Smooth muscle cell (in vitro differentiated cells): ENCODE measurements around the gene CEP70. TPM values are rescaled to one million over a fixed set of nuclear protein-coding genes. Genes with fewer than 3 reads are reported as not detected.
"Not testable (repeated sequence)": the region's sequence is repeated elsewhere in the genome, so short reads cannot be mapped to it uniquely, and the experiment has no call there.

Experiments
- DNase-seq: peaks from one replicate; lab custom pipeline; 2025; ENCODE audit not compliant: unreplicated experiment; lab: John Stamatoyannopoulos, UW
- H2AFZ ChIP-seq: fragments of 200-600 bp; sonication (generic); 2 replicates; pipeline ENCODE4 v1.6.0; 2016; ENCODE audit warnings: antibody characterized with exemption, low read depth, mild to moderate bottlenecking
- H3F3A ChIP-seq: fragments of 200-600 bp; sonication (generic); 2 replicates; pipeline ENCODE4 v1.6.0; 2017; ENCODE audit warnings: antibody characterized with exemption, low read depth
- H3K27ac ChIP-seq: fragments of 200-600 bp; sonication (generic); 2 replicates; pipeline ENCODE4 v1.5.1; 2016; ENCODE audit warnings: low read depth, mild to moderate bottlenecking
- H3K27me3 ChIP-seq: fragments of 200-600 bp; sonication (generic); 2 replicates; pipeline ENCODE4 v1.6.1; 2016; ENCODE audit warnings: low read depth, mild to moderate bottlenecking
- H3K36me3 ChIP-seq: fragments of 200-600 bp; sonication (generic); 2 replicates; pipeline ENCODE4 v1.5.1; 2016; ENCODE audit warnings: low read depth
- H3K4me1 ChIP-seq: fragments of 200-600 bp; sonication (generic); 2 replicates; pipeline ENCODE4 v1.5.1; 2016; ENCODE audit warnings: low read depth
- H3K4me2 ChIP-seq: fragments of 200-600 bp; sonication (generic); 2 replicates; pipeline ENCODE4 v1.6.0; 2016; ENCODE audit warnings: mild to moderate bottlenecking
- H3K4me3 ChIP-seq: fragments of 200-600 bp; sonication (generic); 2 replicates; pipeline ENCODE4 v1.5.1; 2016; ENCODE audit warnings: mild to moderate bottlenecking
- H3K79me2 ChIP-seq: fragments of 200-600 bp; sonication (generic); 2 replicates; pipeline ENCODE4 v1.6.0; 2016; ENCODE audit warnings: low read depth, mild to moderate bottlenecking
- H3K9ac ChIP-seq: fragments of 200-600 bp; sonication (generic); 2 replicates; pipeline ENCODE4 v1.6.0; 2016; ENCODE audit warnings: low read depth
- H3K9me3 ChIP-seq: fragments of 200-600 bp; sonication (generic); replicated peaks from 2 replicates; pipeline ENCODE4 v1.5.1; 2016; ENCODE audit warnings: low read depth
- H4K20me1 ChIP-seq: fragments of 200-600 bp; sonication (generic); 2 replicates; pipeline ENCODE4 v1.6.0; 2016; ENCODE audit warnings: low read depth
- WGBS: methylation state at CpG from one replicate; pipeline ENCODE4 v1.1.7; 2016; ENCODE audit warnings: low lambda C conversion rate; 5-methylcytosine and 5-hydroxymethylcytosine counted together
- polyA plus RNA-seq: library from polyadenylated mRNA; unstranded; fragments of >200 nt; fragmentation: Nextera tagmentation; extraction: Ambion mirVana; gene quantifications from 2 replicates; pipeline ENCODE4 v1.2.1, GENCODE V29; 2016
- total RNA-seq: library from RNA; depleted of rRNA; stranded (reverse); fragments of >200 nt; gene quantifications from 2 replicates; pipeline ENCODE4 v1.2.3, GENCODE V29; 2014
- TF ChIP-seq, protein P1 (sequence below): fragments of 200-600 bp; sonication (generic); IDR thresholded peaks from 2 replicates; pipeline ENCODE4 v1.5.1; 2017; ENCODE audit warnings: borderline replicate concordance, mild to moderate bottlenecking, antibody characterized with exemption; ENCODE audit not compliant: insufficient read depth, poor library complexity, severe bottlenecking

CEP70 gene
- total and polyA plus RNA-seq, 2 experiments from 2014 or later, result 6.3 to 17.1 TPM

DNA sequence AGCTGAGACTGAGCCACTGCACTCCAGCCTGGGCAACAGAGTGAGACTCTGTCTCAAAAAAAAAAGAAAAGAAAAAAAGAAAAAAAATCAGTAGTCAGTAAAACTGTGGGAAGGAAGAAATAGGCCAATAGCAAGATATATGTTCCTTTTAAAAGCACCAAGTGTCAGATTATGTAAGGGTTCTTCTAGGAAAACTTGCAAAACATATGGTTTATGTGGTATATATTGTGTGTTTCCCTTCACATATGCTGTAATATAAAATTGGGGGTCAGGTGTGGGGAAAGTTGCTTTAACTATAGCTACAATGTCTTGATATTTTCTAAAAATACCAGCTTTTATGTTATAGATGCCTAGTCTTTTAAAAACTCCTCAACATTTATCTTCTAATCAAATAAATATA is 95.1 kb downstream of the CEP70 start:
- Histone ChIP-seq H3K36me3 (no peaks in the 10 kb centered on the region), H3K9me3 (no peaks in the 10 kb centered on the region), H3K4me3 (no peak overlapping the region), H3K4me2 (no peak overlapping the region), H3K79me2 (no peaks in the 10 kb centered on the region), H2AFZ (no peak overlapping the region), H3F3A (no peaks in the 10 kb centered on the region), H3K27me3 (no peaks in the 10 kb centered on the region), H4K20me1 (no peaks in the 10 kb centered on the region), H3K4me1 (no peaks in the 10 kb centered on the region), H3K27ac (no peak overlapping the region), H3K9ac (no peak overlapping the region)
- TF ChIP-seq, protein P1, sequence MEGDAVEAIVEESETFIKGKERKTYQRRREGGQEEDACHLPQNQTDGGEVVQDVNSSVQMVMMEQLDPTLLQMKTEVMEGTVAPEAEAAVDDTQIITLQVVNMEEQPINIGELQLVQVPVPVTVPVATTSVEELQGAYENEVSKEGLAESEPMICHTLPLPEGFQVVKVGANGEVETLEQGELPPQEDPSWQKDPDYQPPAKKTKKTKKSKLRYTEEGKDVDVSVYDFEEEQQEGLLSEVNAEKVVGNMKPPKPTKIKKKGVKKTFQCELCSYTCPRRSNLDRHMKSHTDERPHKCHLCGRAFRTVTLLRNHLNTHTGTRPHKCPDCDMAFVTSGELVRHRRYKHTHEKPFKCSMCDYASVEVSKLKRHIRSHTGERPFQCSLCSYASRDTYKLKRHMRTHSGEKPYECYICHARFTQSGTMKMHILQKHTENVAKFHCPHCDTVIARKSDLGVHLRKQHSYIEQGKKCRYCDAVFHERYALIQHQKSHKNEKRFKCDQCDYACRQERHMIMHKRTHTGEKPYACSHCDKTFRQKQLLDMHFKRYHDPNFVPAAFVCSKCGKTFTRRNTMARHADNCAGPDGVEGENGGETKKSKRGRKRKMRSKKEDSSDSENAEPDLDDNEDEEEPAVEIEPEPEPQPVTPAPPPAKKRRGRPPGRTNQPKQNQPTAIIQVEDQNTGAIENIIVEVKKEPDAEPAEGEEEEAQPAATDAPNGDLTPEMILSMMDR, result no peak
- no peak for DNase-seq

DNA sequence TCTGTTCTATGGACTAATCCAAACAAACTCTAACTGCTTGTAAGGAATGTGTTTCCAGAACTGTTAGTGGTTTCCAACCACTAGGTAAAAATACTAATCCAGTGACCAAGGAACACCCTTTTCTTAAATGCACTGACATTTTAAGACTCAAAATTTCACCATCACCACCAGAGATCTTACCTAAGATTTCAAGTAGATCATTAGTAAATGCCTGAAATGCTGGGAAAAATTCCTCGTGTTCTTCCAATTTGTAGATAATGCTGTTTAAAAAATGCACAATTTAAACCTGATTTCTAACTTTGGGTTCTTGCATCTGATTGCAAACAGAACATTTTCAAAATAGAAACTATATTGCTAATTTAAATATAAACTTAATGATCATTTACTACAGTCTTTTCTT is 96.2 kb downstream of the CEP70 start:
- H3K79me2 ChIP-seq, result no peaks in the 10 kb centered on the region
- H3K9ac ChIP-seq, result no peak overlapping the region
- no peak overlapping the region for H3K4me2 ChIP-seq
- 95% methylated on average over 1 of the region's 1 CpG for WGBS
- TF ChIP-seq, protein P1, result no peak
- H3K27ac ChIP-seq, result no peak overlapping the region
- no peaks in the 10 kb centered on the region for H3F3A ChIP-seq
- no peaks in the 10 kb centered on the region for H3K27me3 ChIP-seq
- no peak overlapping the region for H3K4me3 ChIP-seq
- DNase-seq, result no peak
- no peaks in the 10 kb centered on the region for H4K20me1 ChIP-seq
- H3K9me3 ChIP-seq, result no peaks in the 10 kb centered on the region
- no peak overlapping the region for H2AFZ ChIP-seq
- no peaks in the 10 kb centered on the region for H3K36me3 ChIP-seq
- no peaks in the 10 kb centered on the region for H3K4me1 ChIP-seq

DNA sequence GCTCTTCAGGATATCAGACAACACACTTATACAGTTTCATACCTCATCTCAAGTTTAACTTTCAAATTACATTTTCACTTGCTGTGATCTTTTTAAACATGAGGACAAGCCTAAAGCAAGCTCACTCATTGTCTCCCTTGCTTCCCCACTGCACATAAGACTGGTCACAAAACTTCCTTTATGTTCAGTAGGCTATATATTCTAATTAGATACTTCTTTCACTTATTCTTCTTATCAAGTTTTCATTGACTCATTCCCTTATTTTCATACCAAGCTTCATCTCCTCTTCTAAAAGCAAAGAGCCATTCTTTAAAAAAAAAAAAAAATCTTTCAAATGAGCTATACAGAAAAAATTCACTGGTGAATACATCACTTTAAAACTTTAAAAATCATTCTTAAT is 97.0 kb downstream of the CEP70 start:
- H3K27me3 ChIP-seq, result no peaks in the 10 kb centered on the region
- no peaks in the 10 kb centered on the region for H3K36me3 ChIP-seq
- no peaks in the 10 kb centered on the region for H3F3A ChIP-seq
- no peak overlapping the region for H3K4me3 ChIP-seq
- DNase-seq, result no peak
- TF ChIP-seq, protein P1, result no peak
- no peaks in the 10 kb centered on the region for H3K4me1 ChIP-seq
- no peaks in the 10 kb centered on the region for H4K20me1 ChIP-seq
- no peaks in the 10 kb centered on the region for H3K9me3 ChIP-seq
- H3K9ac ChIP-seq, result no peak overlapping the region
- no peaks in the 10 kb centered on the region for H3K79me2 ChIP-seq
- H3K4me2 ChIP-seq, result no peak overlapping the region
- no peak overlapping the region for H3K27ac ChIP-seq
- H2AFZ ChIP-seq, result no peak overlapping the region

DNA sequence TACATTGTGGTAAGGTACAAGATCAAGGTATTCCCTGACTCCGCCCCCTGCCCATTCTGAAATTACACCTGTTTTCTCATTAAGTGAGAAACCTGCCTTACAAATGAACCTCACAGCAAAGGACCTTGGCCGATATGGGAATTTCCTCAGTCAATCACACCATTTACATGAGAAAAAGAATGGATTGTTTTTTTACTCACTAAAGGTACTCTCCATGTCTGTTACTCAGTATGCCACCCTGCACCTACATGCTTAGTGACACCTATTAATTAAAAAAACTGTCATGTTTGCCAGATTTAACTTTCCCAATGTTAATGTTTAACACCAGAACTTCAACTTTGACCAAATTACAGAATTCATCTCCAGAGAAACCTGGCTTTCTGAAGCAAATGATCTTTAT is 97.6 kb downstream of the CEP70 start:
- Histone ChIP-seq H3K27ac (no peak overlapping the region), H3K9me3 (no peaks in the 10 kb centered on the region), H3K9ac (no peak overlapping the region), H3K79me2 (no peaks in the 10 kb centered on the region), H4K20me1 (no peaks in the 10 kb centered on the region), H3K4me3 (no peak overlapping the region), H3K27me3 (no peaks in the 10 kb centered on the region), H3K4me2 (no peak overlapping the region), H3K36me3 (no peaks in the 10 kb centered on the region), H2AFZ (no peak overlapping the region), H3F3A (no peaks in the 10 kb centered on the region), H3K4me1 (no peaks in the 10 kb centered on the region)
- DNase-seq, result no peak
- WGBS, result 92% methylated on average over 2 of the region's 2 CpGs
- TF ChIP-seq, protein P1, result no peak

DNA sequence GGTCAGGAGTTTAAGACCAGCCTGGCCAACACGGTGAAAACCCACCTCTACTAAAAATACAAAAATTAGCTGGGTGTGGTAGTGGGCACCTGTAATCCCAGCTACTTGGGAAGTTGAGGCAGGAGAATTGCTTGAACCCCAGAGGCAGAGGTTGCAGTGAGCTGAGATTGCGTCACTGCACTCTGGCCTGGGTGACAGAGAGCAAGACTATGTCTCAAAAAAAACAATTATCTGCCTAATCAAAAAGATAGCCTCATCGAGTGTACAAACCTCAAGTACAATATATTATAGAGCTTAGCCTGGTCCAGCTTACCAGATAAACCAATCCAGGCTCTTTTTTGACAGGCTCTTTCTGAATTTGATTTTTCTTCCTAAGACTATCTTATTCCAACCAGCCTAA is 98.4 kb downstream of the CEP70 start:
- H3F3A ChIP-seq, H3K4me2 ChIP-seq, H3K9me3 ChIP-seq, H4K20me1 ChIP-seq, H2AFZ ChIP-seq, H3K9ac ChIP-seq, H3K27ac ChIP-seq, H3K4me1 ChIP-seq, H3K36me3 ChIP-seq, H3K27me3 ChIP-seq, DNase-seq, H3K79me2 ChIP-seq, H3K4me3 ChIP-seq: not testable (repeated sequence)
- WGBS, result 82% methylated on average over 3 of the region's 3 CpGs
